Subcutaneous adipose tissue (tissue), 4 donors: Measurements from ENCODE around the gene PTPRN2. TPM values are rescaled to one million over a fixed set of nuclear protein-coding genes. Genes with fewer than 3 reads are reported as not detected.

ENCODE experiments used
- total RNA-seq, 4 donors: library from RNA; depleted of rRNA; stranded (reverse); fragments of >200 nt; gene quantifications; one replicate each; pipeline ENCODE4 v1.1.0, GENCODE V29; 2016
- TF ChIP-seq, protein P1 (sequence below): fragments of 450-650 bp; IDR thresholded peaks from one replicate; pipeline ENCODE4 v1.5.1; 2016; ENCODE audit warnings: low read depth, mild to moderate bottlenecking, control low read depth, antibody characterized with exemption, moderate library complexity

Gene PTPRN2
- total RNA-seq, 4 donors from 2014 or later: 2.0 to 4.6 (median 3.7) TPM

DNA sequence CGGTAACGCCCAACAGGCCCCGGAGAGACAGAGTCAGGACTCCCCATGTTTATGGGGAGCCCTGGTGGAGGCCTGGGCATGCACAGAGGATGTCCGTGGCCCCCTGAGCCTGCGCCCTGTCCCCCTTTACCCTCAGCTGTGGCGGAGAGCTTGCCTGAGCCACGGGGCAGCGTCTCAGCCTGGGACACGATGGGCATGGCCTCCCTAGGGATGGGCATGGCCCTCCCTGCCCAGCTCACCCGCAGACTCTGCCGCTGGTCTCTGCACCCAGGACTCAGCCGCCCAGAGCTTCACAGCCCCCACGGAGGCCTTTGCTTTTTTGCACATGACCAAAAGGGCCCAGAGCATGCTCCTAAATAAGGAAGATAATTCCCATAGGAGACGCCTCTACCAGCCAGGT lies 394.2 kb downstream of the PTPRN2 start:
- TF ChIP-seq, protein P1, sequence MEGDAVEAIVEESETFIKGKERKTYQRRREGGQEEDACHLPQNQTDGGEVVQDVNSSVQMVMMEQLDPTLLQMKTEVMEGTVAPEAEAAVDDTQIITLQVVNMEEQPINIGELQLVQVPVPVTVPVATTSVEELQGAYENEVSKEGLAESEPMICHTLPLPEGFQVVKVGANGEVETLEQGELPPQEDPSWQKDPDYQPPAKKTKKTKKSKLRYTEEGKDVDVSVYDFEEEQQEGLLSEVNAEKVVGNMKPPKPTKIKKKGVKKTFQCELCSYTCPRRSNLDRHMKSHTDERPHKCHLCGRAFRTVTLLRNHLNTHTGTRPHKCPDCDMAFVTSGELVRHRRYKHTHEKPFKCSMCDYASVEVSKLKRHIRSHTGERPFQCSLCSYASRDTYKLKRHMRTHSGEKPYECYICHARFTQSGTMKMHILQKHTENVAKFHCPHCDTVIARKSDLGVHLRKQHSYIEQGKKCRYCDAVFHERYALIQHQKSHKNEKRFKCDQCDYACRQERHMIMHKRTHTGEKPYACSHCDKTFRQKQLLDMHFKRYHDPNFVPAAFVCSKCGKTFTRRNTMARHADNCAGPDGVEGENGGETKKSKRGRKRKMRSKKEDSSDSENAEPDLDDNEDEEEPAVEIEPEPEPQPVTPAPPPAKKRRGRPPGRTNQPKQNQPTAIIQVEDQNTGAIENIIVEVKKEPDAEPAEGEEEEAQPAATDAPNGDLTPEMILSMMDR: no peak

DNA sequence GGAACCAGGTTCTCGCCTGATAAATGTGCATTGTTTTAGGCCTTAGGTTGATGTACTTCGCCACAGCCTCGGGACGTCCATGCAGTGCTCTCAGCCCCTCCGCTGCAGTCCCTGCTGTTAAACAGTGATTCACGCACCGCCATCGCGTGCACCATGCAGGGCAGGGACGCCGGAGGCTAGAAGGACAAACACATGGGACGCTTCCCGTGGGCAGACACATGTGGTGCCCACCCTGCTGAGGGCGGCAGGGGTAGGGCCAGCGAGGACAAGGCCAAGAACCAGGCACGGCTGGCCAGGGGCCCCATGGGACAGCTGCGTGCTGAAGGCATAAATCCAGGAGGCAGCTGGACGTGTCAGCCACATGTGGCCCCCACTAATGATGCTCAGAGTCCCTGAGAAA lies 394.7 kb downstream of the PTPRN2 start:
- TF ChIP-seq, protein P1: no peak

DNA sequence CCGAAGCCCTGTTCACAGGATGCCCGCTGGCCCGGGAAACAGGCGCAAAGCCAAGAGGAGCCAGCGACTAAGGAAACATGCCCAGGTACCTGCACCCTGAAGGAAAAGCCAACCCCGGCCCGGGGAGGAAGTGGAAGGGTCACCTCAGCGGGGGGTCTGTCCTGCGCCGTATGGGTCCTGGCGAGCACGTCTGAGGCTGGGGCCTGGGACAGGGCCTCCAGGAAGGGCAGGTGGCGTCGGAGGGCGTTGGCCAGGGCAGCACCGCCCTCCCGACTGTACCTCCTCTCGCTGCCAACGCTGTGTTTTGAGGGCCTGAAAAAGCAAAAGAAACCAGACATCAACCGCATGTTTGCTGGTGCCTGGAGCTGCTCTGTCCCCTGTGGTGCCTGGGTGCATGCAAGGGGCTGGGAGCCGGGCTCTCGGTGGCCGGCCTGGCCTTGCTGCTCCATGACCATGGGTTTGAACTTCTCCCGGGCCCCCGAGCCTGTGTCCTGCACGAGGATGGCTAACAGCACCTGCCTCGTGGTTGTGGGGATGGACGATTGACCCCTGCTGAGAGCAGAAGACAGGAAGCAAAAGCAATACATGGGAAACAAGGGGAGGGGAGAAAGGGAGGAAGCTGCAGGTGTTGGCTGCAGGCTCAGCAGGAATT lies 395.3 kb downstream of the PTPRN2 start:
- TF ChIP-seq, protein P1: no peak

DNA sequence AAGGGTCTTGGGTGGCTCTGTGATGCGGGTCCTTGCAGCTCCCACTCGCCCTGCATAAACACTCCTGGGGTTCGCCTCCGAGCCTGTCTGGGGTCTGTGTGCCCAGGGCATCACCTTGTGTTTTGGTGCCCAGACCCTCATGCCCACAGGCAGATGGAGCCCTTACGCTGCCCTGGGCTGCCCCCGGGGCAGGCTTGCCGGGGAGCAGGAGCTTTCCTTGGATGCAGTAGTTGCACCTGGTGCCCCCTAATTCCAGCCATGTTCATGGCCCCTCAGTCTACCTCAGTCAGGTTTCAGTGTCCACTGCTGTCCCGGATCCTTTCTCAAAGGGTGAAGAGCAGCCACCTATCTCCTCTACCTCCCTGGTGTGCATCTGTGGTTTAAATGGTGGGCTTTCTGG lies 396.0 kb downstream of the PTPRN2 start:
- TF ChIP-seq, protein P1: no peak

DNA sequence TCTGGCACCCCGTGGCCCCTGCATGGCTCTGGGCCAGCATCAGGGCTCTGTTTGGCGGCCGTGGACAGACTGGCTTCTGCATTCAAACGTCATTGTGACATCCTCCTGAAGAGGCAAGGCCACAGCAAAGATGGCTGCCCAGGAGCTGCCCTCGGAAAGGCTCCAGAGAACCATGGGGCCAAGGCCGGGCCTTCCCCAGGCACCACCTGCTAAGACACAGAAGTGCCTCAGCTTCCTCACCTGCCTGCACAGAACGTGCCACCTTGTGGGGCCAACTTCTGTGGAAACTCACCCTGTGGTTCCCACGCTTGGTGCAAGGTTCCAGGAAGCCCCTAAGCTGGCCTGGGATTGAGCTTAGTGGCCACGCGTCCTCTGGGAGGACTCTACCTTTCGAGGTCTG lies 396.9 kb downstream of the PTPRN2 start:
- TF ChIP-seq, protein P1: no peak

DNA sequence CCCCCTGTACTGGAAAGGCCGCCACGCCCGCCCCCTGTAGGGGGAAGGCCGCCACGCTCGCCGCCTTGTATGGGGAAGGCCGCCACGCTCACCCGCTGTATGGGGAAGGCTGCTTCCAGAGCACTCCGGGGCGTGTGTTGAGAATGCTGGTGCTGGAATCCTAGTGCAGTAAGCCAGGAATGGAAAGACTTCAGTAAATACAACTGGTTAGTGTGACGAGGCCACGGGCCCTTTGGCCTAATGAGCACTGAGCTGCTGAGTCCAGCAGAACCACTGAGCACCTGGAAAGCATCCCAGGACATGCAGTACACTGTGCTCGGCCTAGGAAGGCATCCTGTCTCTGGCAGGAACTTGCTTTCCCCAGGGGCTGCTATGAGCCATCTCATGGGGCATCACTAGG lies 398.9 kb downstream of the PTPRN2 start:
- TF ChIP-seq, protein P1: no peak

DNA sequence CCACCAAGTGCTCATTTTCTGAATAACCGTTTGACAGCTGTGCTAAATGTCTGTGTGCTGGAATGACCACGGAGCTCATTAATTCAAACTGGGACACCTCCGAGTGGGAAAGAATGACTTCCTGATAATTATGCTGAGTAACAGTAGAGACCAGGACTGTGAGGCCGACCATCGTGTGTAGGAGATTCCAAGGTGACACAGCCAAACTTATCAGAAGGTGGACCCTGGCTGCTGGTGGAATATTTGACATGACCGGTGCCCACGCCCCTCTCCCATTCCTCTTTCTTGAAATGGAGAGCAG lies 400.0 kb downstream of the PTPRN2 start:
- TF ChIP-seq, protein P1: no peak
